ENCODE results near the gene IL4I1. TPM values are rescaled to one million over a fixed set of nuclear protein-coding genes. Genes with fewer than 3 reads are reported as not detected.

Gene IL4I1
- total and polyA plus RNA-seq, 4 donors, result 0.08 to 0.75 (median 0.23) TPM

GRCh38 chr19:49894879-49895565, 1.7 kb downstream of the IL4I1 start:
- DNase-seq (ENCODE audit: low spot score), result no peak
- Histone ChIP-seq H3K9me3 (ENCODE audit: control insufficient read depth in 4 of 4, low read length in 3 of 4) (no peaks in the 10 kb centered on the region), H3K27me3 (ENCODE audit: control insufficient read depth in 4 of 4, insufficient read depth in 4 of 4, low read length in 3 of 4) (no peaks in the 10 kb centered on the region), H3K36me3 (ENCODE audit: control insufficient read depth in 4 of 4, insufficient read depth in 3 of 4, low read depth in 1 of 4, low read length in 3 of 4) (no peaks in the 10 kb centered on the region), H3K4me1 (ENCODE audit: control insufficient read depth in 4 of 4, insufficient read depth in 4 of 4, low read length in 3 of 4) (peaks cover 0 to 9% (median 5%) of the 10 kb centered on the region in 4 donors), H3K4me3 (ENCODE audit: low read depth in 1 of 3, low read length in 3 of 3) (no peak overlapping the region), H3K27ac (ENCODE audit: low read depth in 1 of 2, low read length in 2 of 2) (no peak overlapping the region), H3K9ac (ENCODE audit: low read depth in 1 of 2, low read length in 2 of 2) (no peak overlapping the region)
- TF ChIP-seq HNF4A (conservative IDR thresholded peaks at IDR 0.05) (no peak), HNF4G (IDR thresholded peaks at IDR 0.05) (no peak), JUND (IDR thresholded peaks at IDR 0.05) (no peak), FOXA1 (IDR thresholded peaks at IDR 0.05) (no peak), TAF1 (conservative IDR thresholded peaks at IDR 0.05) (no peak), EGR1 (IDR thresholded peaks at IDR 0.05; ENCODE audit: low read depth in 2 of 2) (no peak), CTCF (IDR thresholded peaks at IDR 0.05; ENCODE audit: low read depth, low read length, missing input control) (no peak), NR2F2 (IDR thresholded peaks at IDR 0.05) (no peak), GABPA (IDR thresholded peaks at IDR 0.05 in 1 of 2, conservative IDR thresholded peaks at IDR 0.05 in 1 of 2) (no peak), FOXA2 (IDR thresholded peaks at IDR 0.05) (no peak), RAD21 (IDR thresholded peaks at IDR 0.05) (no peak), SP1 (IDR thresholded peaks at IDR 0.05) (no peak), RXRA (IDR thresholded peaks at IDR 0.05) (no peak), YY1 (IDR thresholded peaks at IDR 0.05) (no peak)
- TF ChIP-seq, protein P1, sequence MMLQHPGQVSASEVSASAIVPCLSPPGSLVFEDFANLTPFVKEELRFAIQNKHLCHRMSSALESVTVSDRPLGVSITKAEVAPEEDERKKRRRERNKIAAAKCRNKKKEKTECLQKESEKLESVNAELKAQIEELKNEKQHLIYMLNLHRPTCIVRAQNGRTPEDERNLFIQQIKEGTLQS (IDR thresholded peaks at IDR 0.05), result no peak
- TF ChIP-seq, protein P2, sequence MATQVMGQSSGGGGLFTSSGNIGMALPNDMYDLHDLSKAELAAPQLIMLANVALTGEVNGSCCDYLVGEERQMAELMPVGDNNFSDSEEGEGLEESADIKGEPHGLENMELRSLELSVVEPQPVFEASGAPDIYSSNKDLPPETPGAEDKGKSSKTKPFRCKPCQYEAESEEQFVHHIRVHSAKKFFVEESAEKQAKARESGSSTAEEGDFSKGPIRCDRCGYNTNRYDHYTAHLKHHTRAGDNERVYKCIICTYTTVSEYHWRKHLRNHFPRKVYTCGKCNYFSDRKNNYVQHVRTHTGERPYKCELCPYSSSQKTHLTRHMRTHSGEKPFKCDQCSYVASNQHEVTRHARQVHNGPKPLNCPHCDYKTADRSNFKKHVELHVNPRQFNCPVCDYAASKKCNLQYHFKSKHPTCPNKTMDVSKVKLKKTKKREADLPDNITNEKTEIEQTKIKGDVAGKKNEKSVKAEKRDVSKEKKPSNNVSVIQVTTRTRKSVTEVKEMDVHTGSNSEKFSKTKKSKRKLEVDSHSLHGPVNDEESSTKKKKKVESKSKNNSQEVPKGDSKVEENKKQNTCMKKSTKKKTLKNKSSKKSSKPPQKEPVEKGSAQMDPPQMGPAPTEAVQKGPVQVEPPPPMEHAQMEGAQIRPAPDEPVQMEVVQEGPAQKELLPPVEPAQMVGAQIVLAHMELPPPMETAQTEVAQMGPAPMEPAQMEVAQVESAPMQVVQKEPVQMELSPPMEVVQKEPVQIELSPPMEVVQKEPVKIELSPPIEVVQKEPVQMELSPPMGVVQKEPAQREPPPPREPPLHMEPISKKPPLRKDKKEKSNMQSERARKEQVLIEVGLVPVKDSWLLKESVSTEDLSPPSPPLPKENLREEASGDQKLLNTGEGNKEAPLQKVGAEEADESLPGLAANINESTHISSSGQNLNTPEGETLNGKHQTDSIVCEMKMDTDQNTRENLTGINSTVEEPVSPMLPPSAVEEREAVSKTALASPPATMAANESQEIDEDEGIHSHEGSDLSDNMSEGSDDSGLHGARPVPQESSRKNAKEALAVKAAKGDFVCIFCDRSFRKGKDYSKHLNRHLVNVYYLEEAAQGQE (IDR thresholded peaks at IDR 0.05), result no peak
- TF ChIP-seq, protein P3, sequence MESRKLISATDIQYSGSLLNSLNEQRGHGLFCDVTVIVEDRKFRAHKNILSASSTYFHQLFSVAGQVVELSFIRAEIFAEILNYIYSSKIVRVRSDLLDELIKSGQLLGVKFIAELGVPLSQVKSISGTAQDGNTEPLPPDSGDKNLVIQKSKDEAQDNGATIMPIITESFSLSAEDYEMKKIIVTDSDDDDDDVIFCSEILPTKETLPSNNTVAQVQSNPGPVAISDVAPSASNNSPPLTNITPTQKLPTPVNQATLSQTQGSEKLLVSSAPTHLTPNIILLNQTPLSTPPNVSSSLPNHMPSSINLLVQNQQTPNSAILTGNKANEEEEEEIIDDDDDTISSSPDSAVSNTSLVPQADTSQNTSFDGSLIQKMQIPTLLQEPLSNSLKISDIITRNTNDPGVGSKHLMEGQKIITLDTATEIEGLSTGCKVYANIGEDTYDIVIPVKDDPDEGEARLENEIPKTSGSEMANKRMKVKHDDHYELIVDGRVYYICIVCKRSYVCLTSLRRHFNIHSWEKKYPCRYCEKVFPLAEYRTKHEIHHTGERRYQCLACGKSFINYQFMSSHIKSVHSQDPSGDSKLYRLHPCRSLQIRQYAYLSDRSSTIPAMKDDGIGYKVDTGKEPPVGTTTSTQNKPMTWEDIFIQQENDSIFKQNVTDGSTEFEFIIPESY (IDR thresholded peaks at IDR 0.05), result no peak
- TF ChIP-seq, protein P4, sequence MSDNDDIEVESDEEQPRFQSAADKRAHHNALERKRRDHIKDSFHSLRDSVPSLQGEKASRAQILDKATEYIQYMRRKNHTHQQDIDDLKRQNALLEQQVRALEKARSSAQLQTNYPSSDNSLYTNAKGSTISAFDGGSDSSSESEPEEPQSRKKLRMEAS (IDR thresholded peaks at IDR 0.05), result no peak
- WGBS, result 90% methylated on average over 17 of the region's 17 CpGs

Measured in liver (tissue), 9 donors.